RWPE2 (cell line): ENCODE data around the gene RPL18A.

ENCODE experiments used
- ATAC-seq: fragments of 200-7000 bp; cut with Tn5 transposase; 3 replicates; pipeline ENCODE4 v1.9.1; 2021; ENCODE audit warnings: low read depth
- DNase-seq: peaks from one replicate; pipeline ENCODE4 v3.0.0-alpha.2; 2020; ENCODE audit warnings: low spot score
- H3K27ac ChIP-seq: fragments of 450-650 bp; 2 replicates; pipeline ENCODE4 v1.5.1; 2017; ENCODE audit warnings: mild to moderate bottlenecking; ENCODE audit not compliant: poor library complexity, severe bottlenecking
- H3K27me3 ChIP-seq: fragments of 250-450 bp; sonication (Bioruptor Pico); 2 replicates; pipeline ENCODE4 v1.5.1; 2021; ENCODE audit warnings: mild to moderate bottlenecking, moderate library complexity; ENCODE audit not compliant: insufficient read depth, poor library complexity, severe bottlenecking
- H3K36me3 ChIP-seq: fragments of 250-450 bp; sonication (Bioruptor Pico); 2 replicates; pipeline ENCODE4 v1.5.1; 2020; ENCODE audit warnings: low read depth, mild to moderate bottlenecking, moderate library complexity
- H3K4me1 ChIP-seq: fragments of 250-450 bp; sonication (Bioruptor Pico); 2 replicates; pipeline ENCODE4 v1.5.1; 2021; ENCODE audit warnings: mild to moderate bottlenecking, moderate library complexity; ENCODE audit not compliant: insufficient read depth, poor library complexity, severe bottlenecking
- H3K4me3 ChIP-seq: fragments of 250-450 bp; sonication (Bioruptor Pico); 2 replicates; pipeline ENCODE4 v1.5.1; 2021; ENCODE audit warnings: mild to moderate bottlenecking, moderate library complexity; ENCODE audit not compliant: severe bottlenecking
- H3K9me3 ChIP-seq: fragments of 250-450 bp; sonication (Bioruptor Pico); 2 replicates; pipeline ENCODE4 v1.5.1; 2021; ENCODE audit warnings: mild to moderate bottlenecking, moderate library complexity; ENCODE audit not compliant: severe bottlenecking
- CTCF ChIP-seq: fragments of 450-650 bp; IDR thresholded peaks from one replicate; pipeline ENCODE4 v1.5.1; 2017; ENCODE audit warnings: mild to moderate bottlenecking, moderate library complexity; ENCODE audit not compliant: poor library complexity, severe bottlenecking

Gene RPL18A

GRCh38 chr19:17866964-17867486 is 7.3 kb downstream of the RPL18A start:
- peaks cover 29% of the 10 kb centered on the region for H3K36me3 ChIP-seq
- H3K4me1 ChIP-seq, result peaks cover 18% of the 10 kb centered on the region
- peaks cover 28% of the 10 kb centered on the region for H3K27me3 ChIP-seq
- no peak for ATAC-seq
- DNase-seq, result no peak
- H3K9me3 ChIP-seq, result no peaks in the 10 kb centered on the region
- no peak overlapping the region for H3K27ac ChIP-seq
- TF ChIP-seq CTCF, result no peak
- no peak overlapping the region for H3K4me3 ChIP-seq

GRCh38 chr19:17868669-17869068 is 9.0 kb downstream of the RPL18A start:
- TF ChIP-seq CTCF, result no peak
- no peak for DNase-seq
- peaks cover 43% of the 10 kb centered on the region for H3K27me3 ChIP-seq
- peaks cover 15% of the 10 kb centered on the region for H3K4me1 ChIP-seq
- H3K36me3 ChIP-seq, result peaks cover 13% of the 10 kb centered on the region
- H3K9me3 ChIP-seq, result no peaks in the 10 kb centered on the region
- no peak for ATAC-seq
- H3K4me3 ChIP-seq, result no peak overlapping the region
- no peak overlapping the region for H3K27ac ChIP-seq

GRCh38 chr19:17869114-17869608 is 9.5 kb downstream of the RPL18A start:
- peaks cover 43% of the 10 kb centered on the region for H3K27me3 ChIP-seq
- H3K4me3 ChIP-seq, result no peak overlapping the region
- H3K9me3 ChIP-seq, result no peaks in the 10 kb centered on the region
- peaks cover 8% of the 10 kb centered on the region for H3K36me3 ChIP-seq
- H3K27ac ChIP-seq, result no peak overlapping the region
- H3K4me1 ChIP-seq, result peaks cover 10% of the 10 kb centered on the region
- no peak for DNase-seq
- ATAC-seq, result no peak
- TF ChIP-seq CTCF, result no peak

GRCh38 chr19:17871032-17871877 is 11.5 kb downstream of the RPL18A start:
- H3K4me3 ChIP-seq, result no peak overlapping the region
- DNase-seq, result no peak
- no peaks in the 10 kb centered on the region for H3K4me1 ChIP-seq

More at GRCh38 chr19:17871032-17871877, 11.5 kb downstream of the RPL18A start:
- TF ChIP-seq CTCF, result no peak
- H3K27me3 ChIP-seq, result peaks cover 43% of the 10 kb centered on the region
- H3K27ac ChIP-seq, result no peak overlapping the region
- no peaks in the 10 kb centered on the region for H3K36me3 ChIP-seq
- no peaks in the 10 kb centered on the region for H3K9me3 ChIP-seq
- ATAC-seq, result no peak
